ENCODE measurements around the gene ISG20.

- TF ChIP-seq CTCF (IDR thresholded peaks at IDR 0.05): no peak
- TF ChIP-seq EZH2 (IDR thresholded peaks at IDR 0.05): no peak
- TF ChIP-seq EZH2phosphoT487 (IDR thresholded peaks at IDR 0.05): no peak
These were observed 3.2 kb downstream of the ISG20 start for GRCh38 chr15:88641959-88642452.
